ENCODE data around the gene NTNG1. TPM values are rescaled to one million over a fixed set of nuclear protein-coding genes. Genes with fewer than 3 reads are reported as not detected.

The NTNG1 gene
- total and polyA plus RNA-seq, 12 donors = 0.06 TPM; not detected in 11

DNA sequence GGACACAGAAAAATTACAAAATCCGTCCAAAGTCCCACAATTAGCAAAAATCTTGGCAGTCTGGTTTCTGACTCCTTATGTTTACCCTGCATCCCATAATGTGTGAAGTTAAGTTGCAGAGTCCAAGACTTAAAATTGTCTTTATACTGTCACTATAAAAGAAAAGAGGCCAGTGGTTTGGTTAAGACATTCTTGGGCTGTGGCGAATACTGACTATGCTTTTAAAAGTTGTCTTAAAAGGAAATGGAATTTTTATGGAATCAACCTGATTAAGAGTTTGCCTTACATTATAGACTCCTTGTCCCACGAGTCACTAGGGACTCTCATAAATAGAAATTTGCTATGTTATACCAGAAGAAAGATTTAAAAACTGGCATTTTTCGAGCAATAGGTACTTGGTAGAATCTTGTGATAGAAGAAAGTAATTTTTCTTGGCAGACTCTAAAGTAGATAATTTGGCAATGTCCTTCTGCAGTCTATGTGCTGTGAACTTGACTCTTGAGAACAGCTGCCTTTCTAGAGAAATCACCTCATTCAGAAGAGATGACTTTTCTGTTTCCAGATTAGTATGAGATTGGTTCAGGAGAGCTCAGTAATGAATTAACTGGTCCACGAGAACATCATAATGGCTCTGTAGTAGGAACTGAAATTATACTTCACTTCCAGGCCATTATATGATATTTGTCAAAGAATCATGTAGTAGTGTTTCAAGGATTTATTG is 31.8 kb downstream of the NTNG1 start:
- H3K9me3 ChIP-seq = no peaks in the 10 kb centered on the region
- H3K4me1 ChIP-seq = no peaks in the 10 kb centered on the region
- no peak overlapping the region for H3K4me3 ChIP-seq
- TF ChIP-seq, protein P1, sequence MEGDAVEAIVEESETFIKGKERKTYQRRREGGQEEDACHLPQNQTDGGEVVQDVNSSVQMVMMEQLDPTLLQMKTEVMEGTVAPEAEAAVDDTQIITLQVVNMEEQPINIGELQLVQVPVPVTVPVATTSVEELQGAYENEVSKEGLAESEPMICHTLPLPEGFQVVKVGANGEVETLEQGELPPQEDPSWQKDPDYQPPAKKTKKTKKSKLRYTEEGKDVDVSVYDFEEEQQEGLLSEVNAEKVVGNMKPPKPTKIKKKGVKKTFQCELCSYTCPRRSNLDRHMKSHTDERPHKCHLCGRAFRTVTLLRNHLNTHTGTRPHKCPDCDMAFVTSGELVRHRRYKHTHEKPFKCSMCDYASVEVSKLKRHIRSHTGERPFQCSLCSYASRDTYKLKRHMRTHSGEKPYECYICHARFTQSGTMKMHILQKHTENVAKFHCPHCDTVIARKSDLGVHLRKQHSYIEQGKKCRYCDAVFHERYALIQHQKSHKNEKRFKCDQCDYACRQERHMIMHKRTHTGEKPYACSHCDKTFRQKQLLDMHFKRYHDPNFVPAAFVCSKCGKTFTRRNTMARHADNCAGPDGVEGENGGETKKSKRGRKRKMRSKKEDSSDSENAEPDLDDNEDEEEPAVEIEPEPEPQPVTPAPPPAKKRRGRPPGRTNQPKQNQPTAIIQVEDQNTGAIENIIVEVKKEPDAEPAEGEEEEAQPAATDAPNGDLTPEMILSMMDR (IDR thresholded peaks at IDR 0.05) = no peak
- H3K36me3 ChIP-seq = no peaks in the 10 kb centered on the region
- 72 to 74% methylated on average over 5 of the region's 5 CpGs for WGBS, 2 donors
- no peaks in the 10 kb centered on the region for H3K27me3 ChIP-seq
- ATAC-seq (no peak), DNase-seq (no peak)
- intact Hi-C loops (cut with DNase I) = no loop called here
- H3K27ac ChIP-seq = no peak overlapping the region

DNA sequence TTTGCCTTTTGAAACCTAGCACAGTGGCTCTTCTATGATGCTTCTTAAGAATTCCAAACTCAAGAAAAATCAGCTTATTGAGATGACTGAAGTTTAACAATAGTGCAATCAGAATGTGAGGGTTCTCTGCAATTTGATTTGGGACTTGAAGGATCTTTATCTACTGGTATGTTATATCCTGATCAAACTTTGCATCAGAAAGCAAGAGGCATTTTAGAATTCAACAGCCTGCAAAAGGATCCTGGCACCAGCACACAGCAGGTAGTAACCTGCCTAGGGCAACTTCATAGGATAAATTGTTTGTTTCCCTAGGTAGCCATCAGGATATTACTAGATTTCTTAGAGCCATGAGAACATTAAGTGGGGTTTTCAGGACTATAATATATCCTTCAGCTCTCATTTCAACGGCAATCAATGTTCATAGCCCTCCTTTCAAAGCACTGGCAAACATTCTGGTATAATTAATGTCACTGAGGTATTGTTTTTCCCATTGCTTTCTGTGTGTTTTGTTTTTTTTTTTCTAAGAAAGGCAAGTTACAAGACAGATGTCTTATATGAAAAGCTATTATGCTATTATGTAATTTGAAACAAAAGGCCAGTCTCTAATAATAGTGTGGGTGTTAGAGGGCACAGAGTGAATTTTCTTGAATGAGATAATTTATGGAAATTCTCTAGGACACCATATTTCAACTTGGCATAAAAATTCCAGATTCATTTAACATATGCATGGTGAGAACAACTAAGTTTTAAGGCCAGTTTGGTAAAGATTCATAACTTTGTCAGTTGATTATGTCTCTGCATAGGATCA is 34.5 kb downstream of the NTNG1 start:
- no peaks in the 10 kb centered on the region for H3K9me3 ChIP-seq
- no peak overlapping the region for H3K27ac ChIP-seq
- ATAC-seq (no peak), DNase-seq (no peak)
- intact Hi-C loops (cut with DNase I) = no loop called here
- no peaks in the 10 kb centered on the region for H3K27me3 ChIP-seq
- no peak overlapping the region for H3K4me3 ChIP-seq
- H3K36me3 ChIP-seq = no peaks in the 10 kb centered on the region
- TF ChIP-seq, protein P1 (IDR thresholded peaks at IDR 0.05) = no peak
- no peaks in the 10 kb centered on the region for H3K4me1 ChIP-seq
- WGBS, 2 donors = 68 to 74% methylated on average over 1 of the region's 1 CpG

DNA sequence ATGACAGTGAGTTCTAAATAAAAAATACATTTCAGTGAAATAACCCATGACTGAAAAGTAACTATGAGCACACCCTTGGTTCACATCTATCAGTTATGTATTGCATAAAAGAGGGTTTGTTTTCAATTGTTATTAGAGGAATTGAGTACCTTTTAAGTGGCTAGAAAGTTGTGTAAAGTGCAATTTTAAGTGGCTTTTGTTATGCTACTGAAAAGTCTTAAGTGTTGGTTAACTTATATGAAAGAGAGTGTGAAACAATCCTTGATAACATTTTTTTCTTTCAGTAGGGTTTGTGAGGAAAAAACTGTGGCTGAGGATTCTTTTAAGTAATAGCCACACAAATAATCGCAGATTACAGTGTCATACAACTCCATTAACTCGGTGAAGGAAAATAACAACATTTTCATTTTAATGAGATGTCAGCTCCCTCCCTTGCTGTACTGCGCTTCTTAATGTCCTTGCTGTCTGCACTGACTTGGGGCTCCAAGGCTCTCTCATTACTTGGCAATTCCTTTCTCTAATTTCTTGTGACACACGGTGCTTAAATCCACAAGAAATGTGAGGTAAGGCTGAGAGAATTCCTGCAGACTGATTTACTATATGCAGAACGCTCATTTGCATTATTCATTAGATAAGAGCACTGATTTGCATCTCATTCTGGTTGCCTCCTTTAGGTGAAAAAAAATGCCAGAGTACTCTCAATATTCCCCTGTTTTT is 40.6 kb downstream of the NTNG1 start:
- ATAC-seq (no peak), DNase-seq (no peak)
- no peak overlapping the region for H3K4me3 ChIP-seq
- no peaks in the 10 kb centered on the region for H3K36me3 ChIP-seq
- intact Hi-C loops (cut with DNase I) = no loop called here
- no peak overlapping the region for H3K27ac ChIP-seq
- WGBS, 2 donors = 35 to 38% methylated on average over 5 of the region's 5 CpGs
- H3K27me3 ChIP-seq = no peaks in the 10 kb centered on the region
- no peaks in the 10 kb centered on the region for H3K9me3 ChIP-seq
- TF ChIP-seq, protein P1 (IDR thresholded peaks at IDR 0.05) = no peak
- no peaks in the 10 kb centered on the region for H3K4me1 ChIP-seq

DNA sequence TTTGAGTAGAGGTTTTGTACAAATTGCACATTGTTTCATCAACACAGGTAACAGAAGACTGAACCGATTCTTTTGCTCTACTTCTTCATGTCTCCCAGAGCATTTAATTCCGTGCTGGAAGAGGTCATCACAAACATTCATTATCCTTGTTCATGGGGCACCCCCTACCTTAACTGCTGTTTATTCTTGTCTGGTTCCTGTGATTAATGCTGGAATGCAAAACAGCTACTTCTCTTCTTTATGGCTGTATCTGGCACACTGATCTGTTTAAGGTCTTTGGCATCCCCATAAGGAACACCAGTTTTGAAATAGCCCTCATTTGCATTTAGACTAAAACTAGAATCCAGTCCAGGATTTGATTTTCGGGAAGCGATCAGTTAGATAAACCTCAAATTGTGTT is 42.2 kb downstream of the NTNG1 start:
- no peaks in the 10 kb centered on the region for H3K4me1 ChIP-seq
- no peak for DNase-seq
- H3K9me3 ChIP-seq = no peaks in the 10 kb centered on the region
- no peak overlapping the region for H3K4me3 ChIP-seq
- TF ChIP-seq, protein P1 (IDR thresholded peaks at IDR 0.05) = no peak
- H3K36me3 ChIP-seq = no peaks in the 10 kb centered on the region
- WGBS, 2 donors = 72 to 89% methylated on average over 4 of the region's 4 CpGs
- H3K27ac ChIP-seq = no peak overlapping the region
- H3K27me3 ChIP-seq = no peaks in the 10 kb centered on the region
- intact Hi-C loops (cut with DNase I) = no loop called here
- ATAC-seq = no peak
